ENCODE measurements around the gene INPP5A. TPM values are rescaled to one million over a fixed set of nuclear protein-coding genes. Genes with fewer than 3 reads are reported as not detected.

Gene INPP5A
- total RNA-seq, 3 donors from 2014 or later = 26.6 to 50.6 (median 38.7) TPM

DNA sequence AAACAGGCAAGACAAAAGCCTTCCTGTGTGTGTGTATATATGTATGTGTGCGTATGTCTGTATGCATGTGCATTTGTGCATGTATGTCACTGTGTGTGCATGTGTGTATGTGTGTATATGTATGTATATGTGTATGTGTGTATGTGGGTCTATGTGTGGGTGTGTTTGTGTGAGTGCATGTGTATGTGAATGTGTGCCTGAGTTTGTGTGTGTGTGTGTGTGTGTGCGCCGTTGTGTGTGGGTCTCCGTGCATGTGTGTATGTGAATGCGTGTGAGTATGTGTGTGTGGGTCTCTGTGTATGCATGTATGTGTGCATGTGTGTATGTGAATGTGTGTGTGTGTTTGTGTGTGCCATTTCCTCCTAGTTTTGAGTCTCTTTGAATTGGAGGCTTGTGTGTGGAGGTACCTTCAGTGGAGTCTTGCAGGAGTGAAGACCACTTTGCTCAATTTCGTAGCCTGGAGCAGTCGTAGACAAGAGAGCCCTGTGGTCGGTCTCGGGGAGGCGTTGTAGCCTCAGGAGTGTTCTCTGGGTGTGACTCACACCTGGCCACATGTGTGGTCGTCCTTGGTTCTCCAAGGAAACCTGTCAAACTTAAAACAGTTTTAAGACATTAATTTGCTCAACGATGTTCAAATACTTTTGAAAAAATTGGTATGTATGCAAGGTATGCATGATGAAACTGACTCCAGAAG is 28.1 kb downstream of the INPP5A start:
- no peaks in the 10 kb centered on the region for H3K4me1 ChIP-seq
- no peak for DNase-seq (ENCODE audit: low spot score in 2 of 2)
- TF ChIP-seq POLR2AphosphoS5 (IDR thresholded peaks at IDR 0.05) (no peak), POLR2A (IDR thresholded peaks at IDR 0.05) (no peak)
- TF ChIP-seq, protein P1, sequence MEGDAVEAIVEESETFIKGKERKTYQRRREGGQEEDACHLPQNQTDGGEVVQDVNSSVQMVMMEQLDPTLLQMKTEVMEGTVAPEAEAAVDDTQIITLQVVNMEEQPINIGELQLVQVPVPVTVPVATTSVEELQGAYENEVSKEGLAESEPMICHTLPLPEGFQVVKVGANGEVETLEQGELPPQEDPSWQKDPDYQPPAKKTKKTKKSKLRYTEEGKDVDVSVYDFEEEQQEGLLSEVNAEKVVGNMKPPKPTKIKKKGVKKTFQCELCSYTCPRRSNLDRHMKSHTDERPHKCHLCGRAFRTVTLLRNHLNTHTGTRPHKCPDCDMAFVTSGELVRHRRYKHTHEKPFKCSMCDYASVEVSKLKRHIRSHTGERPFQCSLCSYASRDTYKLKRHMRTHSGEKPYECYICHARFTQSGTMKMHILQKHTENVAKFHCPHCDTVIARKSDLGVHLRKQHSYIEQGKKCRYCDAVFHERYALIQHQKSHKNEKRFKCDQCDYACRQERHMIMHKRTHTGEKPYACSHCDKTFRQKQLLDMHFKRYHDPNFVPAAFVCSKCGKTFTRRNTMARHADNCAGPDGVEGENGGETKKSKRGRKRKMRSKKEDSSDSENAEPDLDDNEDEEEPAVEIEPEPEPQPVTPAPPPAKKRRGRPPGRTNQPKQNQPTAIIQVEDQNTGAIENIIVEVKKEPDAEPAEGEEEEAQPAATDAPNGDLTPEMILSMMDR (IDR thresholded peaks at IDR 0.05) = no peak
- no peak overlapping the region for H3K27ac ChIP-seq
- no peaks in the 10 kb centered on the region for H3K9me3 ChIP-seq
- H3K4me3 ChIP-seq = no peak overlapping the region
- H3K36me3 ChIP-seq = no peaks in the 10 kb centered on the region
- H3K27me3 ChIP-seq = no peaks in the 10 kb centered on the region
- intact Hi-C loops (cut with DNase I; ENCODE audit: low total_unique reads) = no loop called here

GRCh38 chr10:132566892-132567291 is 29.3 kb downstream of the INPP5A start:
- Histone ChIP-seq H3K27me3 (no peaks in the 10 kb centered on the region), H3K4me3 (no peak overlapping the region), H3K36me3 (no peaks in the 10 kb centered on the region), H3K4me1 (peaks cover 3 to 5% of the 10 kb centered on the region in 2 donors), H3K27ac (no peak overlapping the region), H3K9me3 (no peaks in the 10 kb centered on the region)
- intact Hi-C loops (cut with DNase I; ENCODE audit: low total_unique reads) = no loop called here
- DNase-seq (ENCODE audit: low spot score in 2 of 2) = no peak
- TF ChIP-seq POLR2A (IDR thresholded peaks at IDR 0.05) (no peak), POLR2AphosphoS5 (IDR thresholded peaks at IDR 0.05) (no peak)

GRCh38 chr10:132570265-132570664 is 32.7 kb downstream of the INPP5A start:
- intact Hi-C loops (cut with DNase I; ENCODE audit: low total_unique reads) = no loop called here
- Histone ChIP-seq H3K27ac (no peak overlapping the region), H3K27me3 (no peaks in the 10 kb centered on the region), H3K4me3 (no peak overlapping the region), H3K9me3 (no peaks in the 10 kb centered on the region), H3K36me3 (no peaks in the 10 kb centered on the region), H3K4me1 (peaks cover 7 to 14% of the 10 kb centered on the region in 2 donors)
- no peak for DNase-seq (ENCODE audit: low spot score in 2 of 2)
- TF ChIP-seq, protein P1 (IDR thresholded peaks at IDR 0.05) = no peak
- TF ChIP-seq POLR2A (IDR thresholded peaks at IDR 0.05) (no peak), POLR2AphosphoS5 (IDR thresholded peaks at IDR 0.05) (no peak)

- no peak for DNase-seq (ENCODE audit: low spot score in 2 of 2)
- TF ChIP-seq POLR2A (IDR thresholded peaks at IDR 0.05) = no peak
- TF ChIP-seq, protein P1 (IDR thresholded peaks at IDR 0.05) = no peak
- no peak for TF ChIP-seq POLR2AphosphoS5 (IDR thresholded peaks at IDR 0.05)
- intact Hi-C loops (cut with DNase I; ENCODE audit: low total_unique reads) = no loop called here
- Histone ChIP-seq H3K9me3 (no peaks in the 10 kb centered on the region), H3K27me3 (no peaks in the 10 kb centered on the region), H3K4me3 (peak overlapping the region in 2 of 3 donors; percentile 24 to 39), H3K36me3 (no peaks in the 10 kb centered on the region), H3K4me1 (peaks cover 7 to 14% of the 10 kb centered on the region in 2 donors), H3K27ac (peak overlapping the region; percentile 0 to 5)
Observed at GRCh38 chr10:132570771-132571649, 33.4 kb downstream of the INPP5A start.

DNA sequence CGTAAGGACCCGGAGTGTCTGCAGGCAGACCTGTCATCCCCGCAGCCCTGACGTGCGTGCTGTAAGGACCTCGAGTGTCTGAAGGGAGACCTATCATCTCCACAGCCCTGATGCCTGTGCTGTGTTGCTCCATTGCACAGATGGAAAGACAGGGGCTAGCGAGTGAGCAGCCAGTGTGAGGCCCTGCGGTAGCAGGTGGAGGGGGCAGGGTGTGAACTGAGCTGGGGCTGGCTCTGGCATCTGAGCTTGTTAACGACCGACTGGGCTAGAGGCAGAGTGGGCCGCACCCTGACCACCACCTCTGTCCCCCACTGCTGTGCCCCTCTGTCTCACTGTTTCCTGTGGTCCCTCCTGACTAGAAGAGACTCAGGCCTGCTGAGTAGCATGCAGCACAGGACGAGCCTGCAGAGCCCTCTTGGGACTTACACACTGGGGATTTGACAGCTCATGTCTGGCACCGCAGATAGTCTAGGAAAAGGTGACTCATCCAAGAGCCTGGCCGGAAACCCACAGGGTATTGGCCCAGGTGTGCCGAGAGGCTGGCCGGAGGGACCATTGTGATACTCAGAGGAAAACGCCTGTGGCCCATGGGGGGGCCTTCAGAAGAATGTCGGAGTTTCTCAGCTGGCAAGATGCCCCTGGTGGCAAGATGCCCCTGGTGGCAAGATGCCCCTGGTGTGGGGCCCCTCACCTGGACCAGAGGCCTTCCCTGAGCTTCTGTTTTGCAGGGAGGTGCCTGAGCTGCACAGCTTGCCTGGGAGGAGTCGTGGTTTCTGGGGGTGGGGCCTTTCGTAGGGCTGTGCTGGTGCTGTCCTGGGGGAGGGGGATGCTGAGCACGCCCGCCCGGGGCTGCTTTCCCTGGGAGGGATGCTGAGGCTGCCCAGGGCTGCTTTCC is 34.3 kb downstream of the INPP5A start:
- no peaks in the 10 kb centered on the region for H3K9me3 ChIP-seq
- H3K4me1 ChIP-seq = peaks cover 7 to 14% of the 10 kb centered on the region in 2 donors
- TF ChIP-seq POLR2AphosphoS5 (IDR thresholded peaks at IDR 0.05) = peak in 2 of 3 donors; percentile 26 to 27
- TF ChIP-seq, protein P1 (IDR thresholded peaks at IDR 0.05) = no peak
- no peak for TF ChIP-seq POLR2A (IDR thresholded peaks at IDR 0.05)
- intact Hi-C loops (cut with DNase I; ENCODE audit: low total_unique reads) = no loop called here
- H3K4me3 ChIP-seq = no peak overlapping the region
- DNase-seq (ENCODE audit: low spot score in 2 of 2) = peak in 1 of 2 donors; percentile 36
- H3K27me3 ChIP-seq = no peaks in the 10 kb centered on the region
- H3K27ac ChIP-seq = peak overlapping the region; percentile 0 to 5
- no peaks in the 10 kb centered on the region for H3K36me3 ChIP-seq
